ENCODE results near the gene SPG7.

The SPG7 gene

GRCh38 chr16:89545044-89545830 is 37.0 kb downstream of the SPG7 start:
- no peak for TF ChIP-seq CTCF (IDR thresholded peaks at IDR 0.05; ENCODE audit: insufficient read depth, low read depth, low read length, missing control alignments)
- no peak for DNase-seq (ENCODE audit: low read depth)
- H3K4me3 ChIP-seq (ENCODE audit: low read depth, low read length): no peak overlapping the region

- TF ChIP-seq CTCF (IDR thresholded peaks at IDR 0.05; ENCODE audit: insufficient read depth, low read depth, low read length, missing control alignments): no peak
- no peak overlapping the region for H3K4me3 ChIP-seq (ENCODE audit: low read depth, low read length)
- no peak for DNase-seq (ENCODE audit: low read depth)
Measured at GRCh38 chr16:89545831-89546574, 37.8 kb downstream of the SPG7 start.

- TF ChIP-seq CTCF (IDR thresholded peaks at IDR 0.05; ENCODE audit: insufficient read depth, low read depth, low read length, missing control alignments): no peak
- no peak overlapping the region for H3K4me3 ChIP-seq (ENCODE audit: low read depth, low read length)
- no peak for DNase-seq (ENCODE audit: low read depth)
Measured at GRCh38 chr16:89546781-89547180, 38.6 kb downstream of the SPG7 start.

- TF ChIP-seq CTCF (IDR thresholded peaks at IDR 0.05; ENCODE audit: insufficient read depth, low read depth, low read length, missing control alignments): no peak
Measured at GRCh38 chr16:89547291-89547690, 39.1 kb downstream of the SPG7 start.

GRCh38 chr16:89547860-89548259 is 39.7 kb downstream of the SPG7 start:
- no peak overlapping the region for H3K4me3 ChIP-seq (ENCODE audit: low read depth, low read length)
- no peak for DNase-seq (ENCODE audit: low read depth)
- TF ChIP-seq CTCF (IDR thresholded peaks at IDR 0.05; ENCODE audit: insufficient read depth, low read depth, low read length, missing control alignments): no peak

More at GRCh38 chr16:89547291-89547690, 39.1 kb downstream of the SPG7 start:
- no peak for DNase-seq (ENCODE audit: low read depth)
- H3K4me3 ChIP-seq (ENCODE audit: low read depth, low read length): no peak overlapping the region

- H3K4me3 ChIP-seq (ENCODE audit: low read depth, low read length): no peak overlapping the region
- no peak for TF ChIP-seq CTCF (IDR thresholded peaks at IDR 0.05; ENCODE audit: insufficient read depth, low read depth, low read length, missing control alignments)
- no peak for DNase-seq (ENCODE audit: low read depth)
Measured at GRCh38 chr16:89548344-89549006, 40.3 kb downstream of the SPG7 start.

Data from GM12865 (cell line).